H9 (cell line): ENCODE data around the gene GALE. TPM values are rescaled to one million over a fixed set of nuclear protein-coding genes. Genes with fewer than 3 reads are reported as not detected.

ENCODE experiments used
- DNase-seq: peaks from one replicate; pipeline ENCODE4 v3.0.0-alpha.2; 2017
- H2AFZ ChIP-seq: one replicate; pipeline ENCODE4 v1.6.1; 2013; ENCODE audit warnings: mild to moderate bottlenecking, low read length, control low read depth, moderate library complexity
- H2AK5ac ChIP-seq: 2 replicates; pipeline ENCODE4 v1.6.1; 2013; ENCODE audit warnings: low read length, control low read depth, mixed read lengths; ENCODE audit not compliant: insufficient read length
- H2BK120ac ChIP-seq: one replicate; pipeline ENCODE4 v1.6.1; 2013; ENCODE audit warnings: low read depth, mild to moderate bottlenecking, low read length, control low read depth, inconsistent platforms; ENCODE audit not compliant: poor library complexity, severe bottlenecking
- H2BK12ac ChIP-seq: 2 replicates; pipeline ENCODE4 v1.6.1; 2013; ENCODE audit warnings: low read length, control low read depth, mixed read lengths, low read depth; ENCODE audit not compliant: insufficient read length
- H2BK15ac ChIP-seq: 2 replicates; pipeline ENCODE4 v1.6.1; 2013; ENCODE audit warnings: low read depth, low read length, control low read depth
- H2BK20ac ChIP-seq: one replicate; pipeline ENCODE4 v1.6.1; 2013; ENCODE audit warnings: low read depth, mild to moderate bottlenecking, low read length, control low read depth, inconsistent platforms; ENCODE audit not compliant: poor library complexity, severe bottlenecking
- H2BK5ac ChIP-seq: 2 replicates; pipeline ENCODE4 v1.6.1; 2013; ENCODE audit warnings: low read length, control low read depth, mixed read lengths; ENCODE audit not compliant: insufficient read length
- H3K14ac ChIP-seq: 2 replicates; pipeline ENCODE4 v1.6.1; 2013; ENCODE audit warnings: low read length, control low read depth; ENCODE audit not compliant: insufficient read depth
- H3K18ac ChIP-seq: 2 replicates; pipeline ENCODE4 v1.6.1; 2013; ENCODE audit warnings: low read depth, mild to moderate bottlenecking, mixed read lengths, low read length, control low read depth; ENCODE audit not compliant: insufficient read length
- H3K23ac ChIP-seq: 2 replicates; pipeline ENCODE4 v1.6.1; 2013; ENCODE audit warnings: low read length, control low read depth, mixed read lengths, low read depth; ENCODE audit not compliant: insufficient read length
- H3K23me2 ChIP-seq: 2 replicates; pipeline ENCODE4 v1.6.1; 2013; ENCODE audit warnings: low read depth, mild to moderate bottlenecking, mixed read lengths, low read length, control low read depth; ENCODE audit not compliant: insufficient read length, poor library complexity, severe bottlenecking
- H3K27ac ChIP-seq: 2 replicates; pipeline ENCODE4 v1.5.1; 2013; ENCODE audit warnings: low read length, control low read depth, mixed read lengths, low read depth; ENCODE audit not compliant: insufficient read length
- H3K27me3 ChIP-seq: 2 replicates; pipeline ENCODE4 v1.6.1; 2013; ENCODE audit warnings: low read length, control low read depth, inconsistent platforms; ENCODE audit not compliant: insufficient read depth
- H3K4ac ChIP-seq: 2 replicates; pipeline ENCODE4 v1.6.1; 2013; ENCODE audit warnings: low read depth, mild to moderate bottlenecking, control low read depth, inconsistent platforms, low read length, moderate library complexity
- H3K4me1 ChIP-seq: 2 replicates; pipeline ENCODE4 v1.6.1; 2013; ENCODE audit warnings: low read length, control low read depth, inconsistent platforms; ENCODE audit not compliant: insufficient read depth
- H3K4me2 ChIP-seq: 2 replicates; pipeline ENCODE4 v1.6.1; 2013; ENCODE audit warnings: low read length, control low read depth, mixed read lengths; ENCODE audit not compliant: insufficient read length, insufficient read depth
- H3K56ac ChIP-seq: 2 replicates; pipeline ENCODE4 v1.6.1; 2013; ENCODE audit warnings: low read depth, mild to moderate bottlenecking, mixed read lengths, low read length, control low read depth; ENCODE audit not compliant: insufficient read length
- H3K79me1 ChIP-seq: 2 replicates; pipeline ENCODE4 v1.6.1; 2013; ENCODE audit warnings: low read depth, mild to moderate bottlenecking, moderate library complexity, low read length, control low read depth, inconsistent platforms; ENCODE audit not compliant: insufficient read depth, poor library complexity, severe bottlenecking
- H3K79me2 ChIP-seq: 2 replicates; pipeline ENCODE4 v1.6.1; 2013; ENCODE audit warnings: low read length, control low read depth, inconsistent platforms; ENCODE audit not compliant: insufficient read depth
- H3K9ac ChIP-seq: 2 replicates; pipeline ENCODE4 v1.6.1; 2013; ENCODE audit warnings: low read length, control low read depth, mixed read lengths; ENCODE audit not compliant: insufficient read length; ENCODE audit errors: extremely low read depth
- H3K9me3 ChIP-seq: one replicate; pipeline ENCODE4 v1.6.1; 2013; ENCODE audit warnings: low read depth, low read length, inconsistent platforms; ENCODE audit not compliant: control insufficient read depth
- H3T11ph ChIP-seq: one replicate; pipeline ENCODE4 v1.6.1; 2013; ENCODE audit warnings: mild to moderate bottlenecking, low read length, control low read depth, inconsistent platforms
- H4K20me1 ChIP-seq: one replicate; pipeline ENCODE4 v1.6.1; 2013; ENCODE audit not compliant: control insufficient read depth, insufficient read length, insufficient read depth
- H4K5ac ChIP-seq: 2 replicates; pipeline ENCODE4 v1.6.1; 2013; ENCODE audit warnings: low read depth, mild to moderate bottlenecking, mixed read lengths, low read length, control low read depth; ENCODE audit not compliant: insufficient read length
- H4K8ac ChIP-seq: replicated peaks from 2 replicates; pipeline ENCODE4 v1.6.1; 2013; ENCODE audit warnings: low read length, control low read depth, mixed read lengths, low read depth; ENCODE audit not compliant: insufficient read length
- H4K91ac ChIP-seq: 2 replicates; pipeline ENCODE4 v1.6.1; 2013; ENCODE audit warnings: low read depth, mild to moderate bottlenecking, moderate library complexity, mixed read lengths, low read length, control low read depth; ENCODE audit not compliant: insufficient read length
- H3K27ac Mint-ChIP-seq, 3 experiments: 2 replicates in 2 of 3; 3 replicates in 1 of 3; pipeline ENCODE4 v1.8.0; 2020 to 2021; ENCODE audit warnings: mixed read lengths in 3 of 3, mild to moderate bottlenecking in 1 of 3, moderate library complexity in 1 of 3
- H3K27me3 Mint-ChIP-seq: 2 replicates; pipeline ENCODE4 v1.8.0; 2021; ENCODE audit warnings: low read depth, mild to moderate bottlenecking, moderate library complexity, mixed read lengths
- H3K36me3 Mint-ChIP-seq, 3 experiments: 2 replicates in 2 of 3; 3 replicates in 1 of 3; pipeline ENCODE4 v1.8.0; 2020 to 2021; ENCODE audit warnings: low read depth in 3 of 3, mixed read lengths in 3 of 3; ENCODE audit not compliant: insufficient read depth in 1 of 3
- H3K4me1 Mint-ChIP-seq, 2 experiments: 2 replicates each; pipeline ENCODE4 v1.8.0; 2020; ENCODE audit warnings: mixed read lengths in 2 of 2
- H3K4me3 Mint-ChIP-seq, 2 experiments: 2 replicates in 1 of 2; 3 replicates in 1 of 2; pipeline ENCODE4 v1.8.0; 2020 to 2021; ENCODE audit warnings: mild to moderate bottlenecking in 2 of 2, mixed read lengths in 2 of 2, moderate library complexity in 1 of 2
- H3K9me3 Mint-ChIP-seq, 2 experiments: 2 replicates in 1 of 2; 3 replicates in 1 of 2; pipeline ENCODE4 v1.8.0; 2020; ENCODE audit warnings: mild to moderate bottlenecking in 2 of 2, mixed read lengths in 2 of 2, moderate library complexity in 1 of 2
- CTCF ChIP-seq: fragments of 200-600 bp; sonication (generic); conservative IDR thresholded peaks from 3 replicates; pipeline ENCODE4 v1.8.0; 2021; ENCODE audit warnings: antibody characterized with exemption, mild to moderate bottlenecking
- WGBS: extraction: QIAGEN DNeasy Blood & Tissue Kit; methylation state at CpG from one replicate; pipeline ENCODE4 v1.1.7; 2013; ENCODE audit warnings: missing lambda C conversion rate, low lambda C conversion rate, mixed read lengths; ENCODE audit not compliant: insufficient read length; ENCODE audit errors: extremely low coverage; 5-methylcytosine and 5-hydroxymethylcytosine counted together
- total RNA-seq: library from RNA; stranded (reverse); gene quantifications from 2 replicates; pipeline ENCODE4 v1.2.1, GENCODE V29; 2021

GALE gene
- total RNA-seq, 1 experiment from 2014 or later, result 36.0 TPM

- Histone ChIP-seq H3K9me3 (no peaks in the 10 kb centered on the region), H3K79me2 (peaks cover 6% of the 10 kb centered on the region; the same call in 1 of the 2 replicates), H3K4ac (no peak overlapping the region), H3K9ac (no peak overlapping the region), H2BK15ac (no peak overlapping the region), H3K23ac (no peak overlapping the region), H2BK20ac (no peak overlapping the region), H3K27ac (no peak overlapping the region), H3K14ac (no peak overlapping the region), H2BK12ac (no peak overlapping the region), H3K18ac (no peak overlapping the region), H4K8ac (no peak overlapping the region), H3K4me1 (no peaks in the 10 kb centered on the region), H2AK5ac (no peak overlapping the region), H4K20me1 (no peaks in the 10 kb centered on the region), H4K5ac (no peak overlapping the region), H2AFZ (no peak overlapping the region), H3K56ac (no peak overlapping the region), H3K23me2 (peaks cover 16% of the 10 kb centered on the region), H3K79me1 (peaks cover 8% of the 10 kb centered on the region), H3K27me3 (no peaks in the 10 kb centered on the region), H3K4me2 (no peak overlapping the region), H2BK120ac (no peak overlapping the region), H4K91ac (no peak overlapping the region), H2BK5ac (no peak overlapping the region), H3T11ph (no peak overlapping the region)
- TF ChIP-seq CTCF, result no peak
- peaks cover 7 to 49% (median 28%) of the 10 kb centered on the region in 3 experiments for H3K36me3 Mint-ChIP-seq
- no CpG with 5 or more reads among the region's 16 CpGs for WGBS
- DNase-seq, result no peak
- no peaks in the 10 kb centered on the region for H3K27me3 Mint-ChIP-seq
- H3K4me1 Mint-ChIP-seq, result peaks cover 11 to 20% of the 10 kb centered on the region in 2 experiments
- H3K27ac Mint-ChIP-seq, result peak overlapping the region in 1 of 3 experiments; percentile 64; a peak in 1 of 7 replicates
- peak overlapping the region; percentile 98 to 99 for H3K4me3 Mint-ChIP-seq
- H3K9me3 Mint-ChIP-seq, result no peaks in the 10 kb centered on the region
Measured at GRCh38 chr1:23793018-23793781, 7.4 kb downstream of the GALE start.
